ENCODE results near the gene TRAPPC12.

The TRAPPC12 gene

GRCh38 chr2:3457524-3458395 is 78.3 kb downstream of the TRAPPC12 start:
- no peak for DNase-seq

- DNase-seq, result peak; percentile 53
Measured at GRCh38 chr2:3458396-3459184, 79.1 kb downstream of the TRAPPC12 start.

GRCh38 chr2:3459185-3460015 is 79.9 kb downstream of the TRAPPC12 start:
- no peak for DNase-seq

GRCh38 chr2:3460156-3460555 is 80.7 kb downstream of the TRAPPC12 start:
- no peak for DNase-seq

- DNase-seq, result peak; percentile 22
Measured at GRCh38 chr2:3460831-3461800, 81.6 kb downstream of the TRAPPC12 start.

GRCh38 chr2:3461801-3462492 is 82.5 kb downstream of the TRAPPC12 start:
- peak; percentile 83 for DNase-seq

- no peak for DNase-seq
Measured at GRCh38 chr2:3462493-3463104, 83.1 kb downstream of the TRAPPC12 start.

- no peak for DNase-seq
Measured at GRCh38 chr2:3463186-3463835, 83.8 kb downstream of the TRAPPC12 start.

- no peak for DNase-seq
Measured at GRCh38 chr2:3463944-3464343, 84.5 kb downstream of the TRAPPC12 start.

- DNase-seq, result no peak
Measured at GRCh38 chr2:3464401-3465005, 85.0 kb downstream of the TRAPPC12 start.

- DNase-seq, result no peak
Measured at GRCh38 chr2:3465328-3465727, 85.8 kb downstream of the TRAPPC12 start.

GRCh38 chr2:3465844-3466481 is 86.5 kb downstream of the TRAPPC12 start:
- no peak for DNase-seq

- no peak for DNase-seq
Measured at GRCh38 chr2:3466482-3466863, 87.0 kb downstream of the TRAPPC12 start.

- DNase-seq, result no peak
Measured at GRCh38 chr2:3466966-3467365, 87.5 kb downstream of the TRAPPC12 start.

GRCh38 chr2:3467654-3468053 is 88.2 kb downstream of the TRAPPC12 start:
- no peak for DNase-seq

GRCh38 chr2:3468296-3468988 is 88.9 kb downstream of the TRAPPC12 start:
- no peak for DNase-seq

- no peak for DNase-seq
Measured at GRCh38 chr2:3469486-3469885, 90.0 kb downstream of the TRAPPC12 start.

- DNase-seq, result no peak
Measured at GRCh38 chr2:3470166-3470651, 90.7 kb downstream of the TRAPPC12 start.

Data from NCI-H1694 treated with DMSO at 0.1 percent for 48 hours (cell line).